GM23338 (cell line): ENCODE data around the gene WDR91. TPM values are rescaled to one million over a fixed set of nuclear protein-coding genes. Genes with fewer than 3 reads are reported as not detected.

Source experiments
- ATAC-seq: fragments of 200-7000 bp; cut with Tn5 transposase; 3 replicates; pipeline ENCODE4 v1.9.1; 2020
- DNase-seq: peaks from one replicate; pipeline ENCODE4 v3.0.0-alpha.2; 2015; ENCODE audit warnings: low spot score
- H2AFZ ChIP-seq: fragments of 200-600 bp; sonication (generic); 2 replicates; pipeline ENCODE4 v1.8.0; 2016; ENCODE audit warnings: antibody characterized with exemption, mild to moderate bottlenecking, moderate library complexity
- H3F3A ChIP-seq: fragments of 200-600 bp; sonication (generic); replicated peaks from 2 replicates; pipeline ENCODE4 v1.8.0; 2017; ENCODE audit warnings: antibody characterized with exemption, mixed run types, low read depth
- H3K27ac ChIP-seq: fragments of 200-600 bp; sonication (generic); 2 replicates; pipeline ENCODE4 v1.6.1; 2016; ENCODE audit warnings: low read depth
- H3K27me3 ChIP-seq: fragments of 200-600 bp; sonication (generic); 2 replicates; pipeline ENCODE4 v1.8.0; 2016; ENCODE audit warnings: mild to moderate bottlenecking, mixed run types, moderate library complexity; ENCODE audit not compliant: insufficient read depth
- H3K36me3 ChIP-seq: fragments of 200-600 bp; sonication (generic); 2 replicates; pipeline ENCODE4 v1.8.0; 2016; ENCODE audit warnings: mild to moderate bottlenecking; ENCODE audit not compliant: insufficient read depth
- H3K4me1 ChIP-seq: fragments of 200-600 bp; sonication (generic); 2 replicates; pipeline ENCODE4 v1.8.0; 2016; ENCODE audit warnings: mild to moderate bottlenecking, moderate library complexity; ENCODE audit not compliant: insufficient read depth
- H3K4me2 ChIP-seq: fragments of 200-600 bp; sonication (generic); 2 replicates; pipeline ENCODE4 v1.7.1; 2017; ENCODE audit warnings: mixed run types
- H3K4me3 ChIP-seq: fragments of 200-600 bp; sonication (generic); 2 replicates; pipeline ENCODE4 v1.6.1; 2016; ENCODE audit warnings: mixed run types
- H3K79me2 ChIP-seq: fragments of 200-600 bp; sonication (generic); replicated peaks from 2 replicates; pipeline ENCODE4 v1.8.0; 2017; ENCODE audit warnings: mild to moderate bottlenecking; ENCODE audit not compliant: insufficient read depth
- H3K9me2 ChIP-seq: fragments of 200-600 bp; sonication (generic); 2 replicates; pipeline ENCODE4 v1.8.0; 2017; ENCODE audit not compliant: insufficient read depth
- H4K20me1 ChIP-seq: fragments of 200-600 bp; sonication (generic); replicated peaks from 2 replicates; pipeline ENCODE4 v1.8.0; 2017; ENCODE audit warnings: mild to moderate bottlenecking; ENCODE audit not compliant: insufficient read depth
- H3K27ac Mint-ChIP-seq: 2 replicates; pipeline ENCODE4 v1.8.0; 2020; ENCODE audit warnings: inconsistent platforms, mild to moderate bottlenecking, moderate library complexity, mixed read lengths
- H3K27me3 Mint-ChIP-seq: 3 replicates; pipeline ENCODE4 v1.8.0; 2022; ENCODE audit warnings: low read depth, mild to moderate bottlenecking, moderate library complexity, mixed read lengths, inconsistent platforms; ENCODE audit not compliant: insufficient read depth, poor library complexity
- H3K36me3 Mint-ChIP-seq: 3 replicates; pipeline ENCODE4 v1.8.0; 2021; ENCODE audit warnings: low read depth, mild to moderate bottlenecking, inconsistent platforms, moderate library complexity, mixed read lengths
- H3K4me1 Mint-ChIP-seq: 3 replicates; pipeline ENCODE4 v1.8.0; 2020; ENCODE audit warnings: mild to moderate bottlenecking, inconsistent platforms, mixed read lengths
- H3K4me3 Mint-ChIP-seq: 3 replicates; pipeline ENCODE4 v1.8.0; 2021; ENCODE audit warnings: moderate library complexity, mild to moderate bottlenecking, inconsistent platforms, mixed read lengths
- H3K9me3 Mint-ChIP-seq: 3 replicates; pipeline ENCODE4 v1.8.0; 2020; ENCODE audit warnings: moderate library complexity, mild to moderate bottlenecking, inconsistent platforms, mixed read lengths
- EZH2 ChIP-seq: fragments of 200-600 bp; sonication (generic); IDR thresholded peaks from one replicate; pipeline ENCODE4 v1.8.0; 2017; ENCODE audit warnings: antibody characterized with exemption, mild to moderate bottlenecking, low read depth; ENCODE audit not compliant: unreplicated experiment
- EZH2phosphoT487 ChIP-seq: fragments of 200-600 bp; sonication (generic); IDR thresholded peaks from one replicate; pipeline ENCODE4 v1.8.1; 2018; ENCODE audit warnings: antibody characterized with exemption; ENCODE audit not compliant: unreplicated experiment
- JUNB ChIP-seq: IDR thresholded peaks from one replicate; pipeline ENCODE4 v1.6.1; 2016; ENCODE audit warnings: antibody characterized with exemption; ENCODE audit not compliant: unreplicated experiment
- NANOG ChIP-seq: IDR thresholded peaks from 2 replicates; pipeline ENCODE4 v1.6.1; 2016; ENCODE audit warnings: antibody characterized with exemption, borderline replicate concordance
- STAT1 ChIP-seq: IDR thresholded peaks from one replicate; pipeline ENCODE4 v1.6.1; 2016; ENCODE audit warnings: antibody characterized with exemption; ENCODE audit not compliant: unreplicated experiment
- ZNF331 ChIP-seq: fragments of 250-450 bp; sonication (Bioruptor Pico); IDR thresholded peaks from 2 replicates; pipeline ENCODE4 v1.5.0; 2020; ENCODE audit warnings: low read depth, mild to moderate bottlenecking, moderate library complexity
- ZNF462 ChIP-seq: fragments of 250-450 bp; sonication (Bioruptor Pico); IDR thresholded peaks from 2 replicates; pipeline ENCODE4 v1.5.0; 2020; ENCODE audit warnings: mild to moderate bottlenecking, moderate library complexity
- polyA plus RNA-seq: library from polyadenylated mRNA; unstranded; fragments of >200 nt; fragmentation: Nextera tagmentation; extraction: Ambion mirVana; gene quantifications from 2 replicates; pipeline ENCODE4 v1.2.1, GENCODE V29; 2016
- total RNA-seq: library from RNA; depleted of rRNA; stranded (reverse); fragments of >200 nt; shearing (Covaris generic); gene quantifications from 2 replicates; pipeline ENCODE4 v1.2.3, GENCODE V29; 2014

WDR91 gene
- total and polyA plus RNA-seq, 2 experiments from 2014 or later = 5.8 to 32.6 TPM

- H3K9me2 ChIP-seq = no peaks in the 10 kb centered on the region
- TF ChIP-seq ZNF331 (CRISPR knock-in tag) (no peak), EZH2 (no peak), JUNB (no peak)
- H3K36me3 ChIP-seq = peaks cover 17% of the 10 kb centered on the region
- peak overlapping the region; percentile 73 for H3K27ac Mint-ChIP-seq
- no peaks in the 10 kb centered on the region for H4K20me1 ChIP-seq
- H3K9me3 Mint-ChIP-seq = peaks cover 24% of the 10 kb centered on the region
- H3K79me2 ChIP-seq = no peaks in the 10 kb centered on the region
- ATAC-seq (peak; percentile 63), DNase-seq (peak; percentile 17)
- H2AFZ ChIP-seq = no peak overlapping the region
- H3K4me1 ChIP-seq = peaks cover 15% of the 10 kb centered on the region; the same call in 1 of the 2 replicates
- no peaks in the 10 kb centered on the region for H3K27me3 ChIP-seq
- peaks cover under 1% of the 10 kb centered on the region; the same call in 1 of the 2 replicates for H3F3A ChIP-seq
- H3K36me3 Mint-ChIP-seq = peaks cover 31% of the 10 kb centered on the region
- peaks cover 3% of the 10 kb centered on the region for H3K27me3 Mint-ChIP-seq
- H3K4me3 ChIP-seq = no peak overlapping the region
- H3K27ac ChIP-seq = peak overlapping the region; percentile 19; the same call in 1 of the 2 replicates
- H3K4me2 ChIP-seq = no peak overlapping the region
- H3K4me3 Mint-ChIP-seq = no peak overlapping the region
- peaks cover 28% of the 10 kb centered on the region for H3K4me1 Mint-ChIP-seq
Observed at GRCh38 chr7:135177028-135177696, 34.2 kb downstream of the WDR91 start.

- no peak for ATAC-seq
- Mint-ChIP-seq H3K9me3 (peaks cover 12% of the 10 kb centered on the region), H3K27me3 (peaks cover 10% of the 10 kb centered on the region), H3K4me1 (peaks cover 36% of the 10 kb centered on the region), H3K4me3 (no peak overlapping the region), H3K27ac (no peak overlapping the region), H3K36me3 (peaks cover 18% of the 10 kb centered on the region)
- no peaks in the 10 kb centered on the region for H4K20me1 ChIP-seq
- no peak for DNase-seq
- H3K4me2 ChIP-seq = no peak overlapping the region
- no peaks in the 10 kb centered on the region for H3K27me3 ChIP-seq
- no peak overlapping the region for H3K4me3 ChIP-seq
- H3K4me1 ChIP-seq = peaks cover 23% of the 10 kb centered on the region
- no peaks in the 10 kb centered on the region for H3K9me2 ChIP-seq
- H2AFZ ChIP-seq = no peak overlapping the region
- no peaks in the 10 kb centered on the region for H3K79me2 ChIP-seq
- TF ChIP-seq JUNB = no peak
- peaks cover 7% of the 10 kb centered on the region; the same call in 1 of the 2 replicates for H3F3A ChIP-seq
- no peak overlapping the region for H3K27ac ChIP-seq
- H3K36me3 ChIP-seq = peaks cover 11% of the 10 kb centered on the region; the same call in 1 of the 2 replicates
Observed at GRCh38 chr7:135175931-135176330, 35.4 kb downstream of the WDR91 start.

GRCh38 chr7:135174941-135175340, 36.4 kb downstream of the WDR91 start:
- peaks cover 24% of the 10 kb centered on the region for H3K4me1 ChIP-seq
- DNase-seq = no peak
- no peak overlapping the region for H3K4me3 ChIP-seq
- peaks cover 10% of the 10 kb centered on the region for H3K27me3 Mint-ChIP-seq
- no peaks in the 10 kb centered on the region for H4K20me1 ChIP-seq
- peaks cover 7% of the 10 kb centered on the region for H3F3A ChIP-seq
- no peak for ATAC-seq
- no peaks in the 10 kb centered on the region for H3K27me3 ChIP-seq
- no peak overlapping the region for H3K4me3 Mint-ChIP-seq
- no peaks in the 10 kb centered on the region for H3K9me2 ChIP-seq
- no peak overlapping the region for H2AFZ ChIP-seq
- TF ChIP-seq EZH2 (no peak), STAT1 (no peak), ZNF462 (CRISPR knock-in tag) (no peak), NANOG (no peak), EZH2phosphoT487 (no peak)
- H3K27ac ChIP-seq = no peak overlapping the region
- H3K4me2 ChIP-seq = no peak overlapping the region
- H3K27ac Mint-ChIP-seq = no peak overlapping the region; the same call in 1 of the 2 replicates
- H3K36me3 Mint-ChIP-seq = peaks cover 10% of the 10 kb centered on the region
- peaks cover under 1% of the 10 kb centered on the region; the same call in 1 of the 2 replicates for H3K79me2 ChIP-seq
- H3K4me1 Mint-ChIP-seq = peaks cover 36% of the 10 kb centered on the region
- H3K36me3 ChIP-seq = 0 out of 2 replicates have a peak, but pooled peaks cover 3% of the 10 kb centered on the region
- peaks cover 3% of the 10 kb centered on the region for H3K9me3 Mint-ChIP-seq
